HCEC 1CT (cell line): Measurements from ENCODE around the gene TMEM88.

Experiments used
- DNase-seq: peaks from one replicate; pipeline ENCODE4 v3.0.0-alpha.2; 2017

Gene TMEM88

GRCh38 chr17:7887482-7888183 is 32.8 kb downstream of the TMEM88 start:
- DNase-seq: peak; percentile 90

GRCh38 chr17:7888184-7888920 is 33.5 kb downstream of the TMEM88 start, which contains the start of gene CHD3:
Gene CHD3, plus strand, starts transcription at chr17:7888789. Its CDS starts 212 bp downstream, at chr17:7889001.
- DNase-seq: no peak

GRCh38 chr17:7889166-7889955 is 34.5 kb downstream of the TMEM88 start:
- peak; percentile 82 for DNase-seq

DNA sequence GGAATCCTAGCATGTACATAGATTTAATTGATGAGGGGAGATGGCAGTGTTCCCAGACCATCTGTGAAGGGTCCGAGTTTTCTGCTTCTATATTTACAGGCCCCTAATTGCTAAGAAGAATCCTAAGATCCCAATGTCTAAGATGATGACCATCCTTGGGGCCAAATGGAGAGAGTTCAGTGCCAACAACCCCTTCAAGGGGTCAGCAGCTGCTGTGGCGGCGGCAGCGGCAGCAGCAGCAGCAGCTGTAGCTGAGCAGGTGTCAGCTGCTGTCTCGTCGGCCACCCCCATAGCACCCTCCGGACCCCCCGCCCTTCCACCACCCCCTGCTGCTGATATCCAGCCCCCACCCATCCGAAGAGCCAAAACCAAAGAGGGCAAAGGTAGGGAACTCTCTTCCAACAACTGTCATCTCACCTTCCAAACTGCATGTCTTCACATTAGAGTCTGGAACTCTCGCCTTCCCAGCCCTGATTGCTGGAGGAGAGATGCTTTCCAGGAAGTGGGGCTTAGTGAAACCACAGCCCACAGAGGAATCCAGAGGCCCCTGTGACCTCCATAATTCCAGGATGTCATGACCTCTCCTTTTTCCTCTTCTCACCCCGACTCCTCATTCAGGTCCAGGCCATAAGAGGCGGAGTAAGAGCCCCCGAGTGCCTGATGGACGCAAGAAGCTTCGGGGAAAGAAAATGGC is 38.5 kb downstream of the TMEM88 start:
- DNase-seq: no peak

- DNase-seq: no peak
Observed at GRCh38 chr17:7894226-7894625, 39.4 kb downstream of the TMEM88 start.

- no peak for DNase-seq
Observed at GRCh38 chr17:7894866-7895265, 40.0 kb downstream of the TMEM88 start.

GRCh38 chr17:7897090-7897489 is 42.2 kb downstream of the TMEM88 start:
- DNase-seq: no peak

- DNase-seq: peak; percentile 22
Observed at GRCh38 chr17:7897773-7898172, 42.9 kb downstream of the TMEM88 start.

- no peak for DNase-seq
Observed at GRCh38 chr17:7903154-7904103, 48.6 kb downstream of the TMEM88 start.
